ENCODE measurements around the gene SDC1. TPM values are rescaled to one million over a fixed set of nuclear protein-coding genes. Genes with fewer than 3 reads are reported as not detected.

SDC1 gene
- total and polyA plus RNA-seq, 2 of the 8 experiments (the other 6 are each of a cell fraction or from before 2014, with no cell fraction given), result 45.3 to 73.3 TPM

DNA sequence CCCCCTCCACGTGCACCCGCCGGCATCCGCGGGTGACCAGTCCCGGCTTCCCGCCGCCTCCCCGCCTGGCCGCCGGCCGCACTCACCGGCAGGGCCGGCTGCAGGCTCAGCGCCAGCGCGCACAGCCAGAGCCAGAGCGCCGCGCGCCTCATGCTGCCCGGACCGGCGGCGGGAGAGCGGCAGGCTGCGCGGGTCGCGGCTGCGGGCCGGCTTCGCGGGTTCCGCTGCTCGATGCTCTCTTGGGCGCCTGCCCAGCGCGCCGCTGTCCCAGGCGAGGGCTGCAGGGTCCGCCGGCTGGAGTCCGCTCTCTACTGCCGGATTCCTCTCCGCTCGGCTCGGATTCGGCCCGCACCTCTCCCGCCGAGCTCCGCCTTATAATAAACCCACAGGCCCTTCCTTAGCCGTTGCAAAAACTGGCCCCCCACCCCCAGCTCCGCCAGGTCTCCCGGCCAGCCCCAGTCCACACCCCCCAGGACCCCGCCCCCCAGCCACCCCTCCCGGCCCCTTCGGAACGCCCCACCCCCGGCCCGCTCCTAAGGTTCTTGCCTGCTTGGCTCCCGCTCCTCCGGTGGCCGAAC lies at the start of gene SDC1 (continued):
- TF ChIP-seq CHD7 (IDR thresholded peaks at IDR 0.05; ENCODE audit: insufficient replicate concordance, low read length), result no peak
- TF ChIP-seq E2F6 (IDR thresholded peaks at IDR 0.05), result peak; percentile 92
- TF ChIP-seq CEBPB (IDR thresholded peaks at IDR 0.05; ENCODE audit: low read depth, low read length), result no peak
- no peak for TF ChIP-seq FOSL1 (IDR thresholded peaks at IDR 0.05; ENCODE audit: insufficient read depth, low read depth, low read length)
- no peak for TF ChIP-seq SRF (IDR thresholded peaks at IDR 0.05; ENCODE audit: low read depth, low read length)
- TF ChIP-seq TAF1 (IDR thresholded peaks at IDR 0.05; ENCODE audit: low read depth, low read length), result 0 out of 2 replicates have a peak, but pooled peaks have one; percentile 22
- TF ChIP-seq EZH2 (IDR thresholded peaks at IDR 0.05; ENCODE audit: low read depth, low read length, severe bottlenecking), result no peak
- TF ChIP-seq YY1 (IDR thresholded peaks at IDR 0.05; ENCODE audit: low read depth, low read length), result no peak
- TF ChIP-seq KDM4A (IDR thresholded peaks at IDR 0.05; ENCODE audit: low read depth, low read length, severe bottlenecking), result peak; percentile 80
- TF ChIP-seq GTF2F1 (IDR thresholded peaks at IDR 0.05; ENCODE audit: borderline replicate concordance, low read depth, low read length), result no peak
- TF ChIP-seq HDAC6 (IDR thresholded peaks at IDR 0.05; ENCODE audit: low read depth, low read length), result no peak
